Smooth muscle cell (in vitro differentiated cells): ENCODE results near the gene PTPN4. TPM values are rescaled to one million over a fixed set of nuclear protein-coding genes. Genes with fewer than 3 reads are reported as not detected.

Experiments
- DNase-seq: peaks from one replicate; lab custom pipeline; 2025; ENCODE audit not compliant: unreplicated experiment; lab: John Stamatoyannopoulos, UW
- H2AFZ ChIP-seq: fragments of 200-600 bp; sonication (generic); 2 replicates; pipeline ENCODE4 v1.6.0; 2016; ENCODE audit warnings: antibody characterized with exemption, low read depth, mild to moderate bottlenecking
- H3F3A ChIP-seq: fragments of 200-600 bp; sonication (generic); 2 replicates; pipeline ENCODE4 v1.6.0; 2017; ENCODE audit warnings: antibody characterized with exemption, low read depth
- H3K27ac ChIP-seq: fragments of 200-600 bp; sonication (generic); 2 replicates; pipeline ENCODE4 v1.5.1; 2016; ENCODE audit warnings: low read depth, mild to moderate bottlenecking
- H3K27me3 ChIP-seq: fragments of 200-600 bp; sonication (generic); 2 replicates; pipeline ENCODE4 v1.6.1; 2016; ENCODE audit warnings: low read depth, mild to moderate bottlenecking
- H3K36me3 ChIP-seq: fragments of 200-600 bp; sonication (generic); 2 replicates; pipeline ENCODE4 v1.5.1; 2016; ENCODE audit warnings: low read depth
- H3K4me1 ChIP-seq: fragments of 200-600 bp; sonication (generic); 2 replicates; pipeline ENCODE4 v1.5.1; 2016; ENCODE audit warnings: low read depth
- H3K4me2 ChIP-seq: fragments of 200-600 bp; sonication (generic); 2 replicates; pipeline ENCODE4 v1.6.0; 2016; ENCODE audit warnings: mild to moderate bottlenecking
- H3K4me3 ChIP-seq: fragments of 200-600 bp; sonication (generic); 2 replicates; pipeline ENCODE4 v1.5.1; 2016; ENCODE audit warnings: mild to moderate bottlenecking
- H3K79me2 ChIP-seq: fragments of 200-600 bp; sonication (generic); 2 replicates; pipeline ENCODE4 v1.6.0; 2016; ENCODE audit warnings: low read depth, mild to moderate bottlenecking
- H3K9ac ChIP-seq: fragments of 200-600 bp; sonication (generic); 2 replicates; pipeline ENCODE4 v1.6.0; 2016; ENCODE audit warnings: low read depth
- H3K9me3 ChIP-seq: fragments of 200-600 bp; sonication (generic); replicated peaks from 2 replicates; pipeline ENCODE4 v1.5.1; 2016; ENCODE audit warnings: low read depth
- H4K20me1 ChIP-seq: fragments of 200-600 bp; sonication (generic); 2 replicates; pipeline ENCODE4 v1.6.0; 2016; ENCODE audit warnings: low read depth
- CTCF ChIP-seq: fragments of 200-600 bp; sonication (generic); IDR thresholded peaks from 2 replicates; pipeline ENCODE4 v1.5.1; 2017; ENCODE audit warnings: borderline replicate concordance, mild to moderate bottlenecking, antibody characterized with exemption; ENCODE audit not compliant: insufficient read depth, poor library complexity, severe bottlenecking
- WGBS: methylation state at CpG from one replicate; pipeline ENCODE4 v1.1.7; 2016; ENCODE audit warnings: low lambda C conversion rate; 5-methylcytosine and 5-hydroxymethylcytosine counted together
- polyA plus RNA-seq: library from polyadenylated mRNA; unstranded; fragments of >200 nt; fragmentation: Nextera tagmentation; extraction: Ambion mirVana; gene quantifications from 2 replicates; pipeline ENCODE4 v1.2.1, GENCODE V29; 2016
- total RNA-seq: library from RNA; depleted of rRNA; stranded (reverse); fragments of >200 nt; gene quantifications from 2 replicates; pipeline ENCODE4 v1.2.3, GENCODE V29; 2014

PTPN4 gene
- total and polyA plus RNA-seq, 2 experiments from 2014 or later = 9.7 to 26.2 TPM

- Histone ChIP-seq H3F3A (no peaks in the 10 kb centered on the region), H3K36me3 (no peaks in the 10 kb centered on the region), H3K79me2 (peaks cover 84% of the 10 kb centered on the region), H2AFZ (no peak overlapping the region), H3K9me3 (no peaks in the 10 kb centered on the region), H3K9ac (no peak overlapping the region), H3K4me1 (no peaks in the 10 kb centered on the region), H3K27me3 (no peaks in the 10 kb centered on the region), H3K4me2 (no peak overlapping the region), H4K20me1 (peaks cover 31% of the 10 kb centered on the region), H3K4me3 (no peak overlapping the region), H3K27ac (no peak overlapping the region)
- no peak for TF ChIP-seq CTCF
- no peak for DNase-seq
- 96% methylated on average over 3 of the region's 3 CpGs for whole genome bisulfite sequencing
These were observed 9.9 kb downstream of the PTPN4 start for GRCh38 chr2:119769645-119770044.

- no peak for DNase-seq
- no peaks in the 10 kb centered on the region for H3K9me3 ChIP-seq
- H3K27me3 ChIP-seq = no peaks in the 10 kb centered on the region
- no peak overlapping the region for H2AFZ ChIP-seq
- WGBS = 92% methylated on average over 2 of the region's 2 CpGs
- no peak overlapping the region for H3K4me2 ChIP-seq
- peaks cover 77% of the 10 kb centered on the region for H3K79me2 ChIP-seq
- H3F3A ChIP-seq = no peaks in the 10 kb centered on the region
- no peak overlapping the region for H3K4me3 ChIP-seq
- no peaks in the 10 kb centered on the region for H3K4me1 ChIP-seq
- H3K27ac ChIP-seq = no peak overlapping the region
- TF ChIP-seq CTCF = no peak
- H3K36me3 ChIP-seq = no peaks in the 10 kb centered on the region
- no peak overlapping the region for H3K9ac ChIP-seq
- H4K20me1 ChIP-seq = peaks cover 31% of the 10 kb centered on the region
These were observed 11.6 kb downstream of the PTPN4 start for GRCh38 chr2:119771331-119771730.

- Histone ChIP-seq H3F3A (no peaks in the 10 kb centered on the region), H3K27ac (no peak overlapping the region), H3K27me3 (no peaks in the 10 kb centered on the region), H3K4me2 (no peak overlapping the region), H3K36me3 (no peaks in the 10 kb centered on the region), H3K4me3 (no peak overlapping the region), H2AFZ (no peak overlapping the region), H4K20me1 (peaks cover 29% of the 10 kb centered on the region), H3K4me1 (no peaks in the 10 kb centered on the region), H3K79me2 (peaks cover 76% of the 10 kb centered on the region), H3K9ac (no peak overlapping the region), H3K9me3 (no peaks in the 10 kb centered on the region)
- WGBS = 88% methylated on average over 2 of the region's 2 CpGs
- TF ChIP-seq CTCF = no peak
- DNase-seq = no peak
These were observed 12.4 kb downstream of the PTPN4 start for GRCh38 chr2:119772128-119772527.

- H3K4me3 ChIP-seq = no peak overlapping the region
- H4K20me1 ChIP-seq = peaks cover 23% of the 10 kb centered on the region
- 97% methylated on average over 4 of the region's 4 CpGs for WGBS
- no peaks in the 10 kb centered on the region for H3K4me1 ChIP-seq
- H3K4me2 ChIP-seq = no peak overlapping the region
- no peak overlapping the region for H2AFZ ChIP-seq
- no peak overlapping the region for H3K9ac ChIP-seq
- no peaks in the 10 kb centered on the region for H3F3A ChIP-seq
- H3K27ac ChIP-seq = no peak overlapping the region
- no peak for DNase-seq
- TF ChIP-seq CTCF = no peak
- peaks cover 71% of the 10 kb centered on the region for H3K79me2 ChIP-seq
- no peaks in the 10 kb centered on the region for H3K27me3 ChIP-seq
- no peaks in the 10 kb centered on the region for H3K9me3 ChIP-seq
- H3K36me3 ChIP-seq = no peaks in the 10 kb centered on the region
These were observed 13.0 kb downstream of the PTPN4 start for GRCh38 chr2:119772767-119773166.
